Measurements from ENCODE around the gene TNIP2. TPM values are rescaled to one million over a fixed set of nuclear protein-coding genes. Genes with fewer than 3 reads are reported as not detected.
A peak's percentile ranks its signal among the peaks of the same experiment; 100 is the strongest.

TNIP2 gene
- total RNA-seq, 2 donors from 2014 or later, result 43.6 to 61.3 TPM

DNA sequence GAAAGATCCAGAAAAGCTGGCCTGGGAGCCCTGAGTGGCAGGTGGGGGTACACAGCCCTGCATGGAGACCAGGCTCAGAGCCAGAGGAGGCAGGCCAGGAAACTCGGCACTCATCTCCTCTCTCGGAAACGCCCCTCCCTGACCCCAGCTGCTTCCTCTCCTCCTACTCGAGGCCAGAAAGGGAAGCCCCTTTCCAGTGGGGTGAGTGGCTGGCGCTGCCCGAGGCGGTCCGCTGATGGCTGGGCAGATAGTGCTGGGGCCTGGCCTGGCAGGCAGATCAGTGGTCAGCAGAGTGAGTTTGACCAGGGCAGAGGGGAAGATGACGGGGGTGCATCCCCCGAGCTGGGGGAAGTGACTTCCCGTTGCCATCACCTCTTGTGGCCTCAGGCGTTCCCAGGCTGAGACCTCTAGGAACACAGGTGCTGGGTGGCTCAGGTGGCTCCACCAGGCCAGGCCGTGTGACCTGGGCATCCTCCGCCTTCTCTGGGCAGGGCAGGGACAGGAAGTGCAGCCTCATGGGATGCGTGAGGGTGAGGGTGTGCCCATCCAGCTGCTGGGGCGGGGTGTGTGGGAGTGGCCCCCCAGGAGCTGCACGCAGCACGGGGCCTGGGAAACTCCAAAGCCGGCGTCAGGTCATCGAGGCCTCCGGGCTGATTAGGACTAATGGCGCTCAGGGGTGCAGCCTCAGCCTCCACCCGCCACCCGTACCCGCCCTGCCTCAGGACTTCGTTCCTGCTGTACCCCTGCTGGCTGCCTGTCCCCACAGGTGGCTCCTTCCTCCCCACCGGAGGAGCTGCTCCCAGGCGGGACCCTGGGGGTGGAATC lies 42.5 kb upstream of the TNIP2 start:
- Histone ChIP-seq H3K4me3 (no peak overlapping the region), H3K27me3 (no peaks in the 10 kb centered on the region), H3K27ac (peak overlapping the region; percentile 73), H3K36me3 (no peaks in the 10 kb centered on the region), H3K9me3 (no peaks in the 10 kb centered on the region), H3K9ac (ENCODE audit: low read depth in 2 of 2, low read length in 2 of 2) (peak overlapping the region; percentile 40 to 58), H3K4me1 (peaks cover 61% of the 10 kb centered on the region)
- intact Hi-C loops (cut with DNase I), result no loop called here
- TF ChIP-seq, protein P1, sequence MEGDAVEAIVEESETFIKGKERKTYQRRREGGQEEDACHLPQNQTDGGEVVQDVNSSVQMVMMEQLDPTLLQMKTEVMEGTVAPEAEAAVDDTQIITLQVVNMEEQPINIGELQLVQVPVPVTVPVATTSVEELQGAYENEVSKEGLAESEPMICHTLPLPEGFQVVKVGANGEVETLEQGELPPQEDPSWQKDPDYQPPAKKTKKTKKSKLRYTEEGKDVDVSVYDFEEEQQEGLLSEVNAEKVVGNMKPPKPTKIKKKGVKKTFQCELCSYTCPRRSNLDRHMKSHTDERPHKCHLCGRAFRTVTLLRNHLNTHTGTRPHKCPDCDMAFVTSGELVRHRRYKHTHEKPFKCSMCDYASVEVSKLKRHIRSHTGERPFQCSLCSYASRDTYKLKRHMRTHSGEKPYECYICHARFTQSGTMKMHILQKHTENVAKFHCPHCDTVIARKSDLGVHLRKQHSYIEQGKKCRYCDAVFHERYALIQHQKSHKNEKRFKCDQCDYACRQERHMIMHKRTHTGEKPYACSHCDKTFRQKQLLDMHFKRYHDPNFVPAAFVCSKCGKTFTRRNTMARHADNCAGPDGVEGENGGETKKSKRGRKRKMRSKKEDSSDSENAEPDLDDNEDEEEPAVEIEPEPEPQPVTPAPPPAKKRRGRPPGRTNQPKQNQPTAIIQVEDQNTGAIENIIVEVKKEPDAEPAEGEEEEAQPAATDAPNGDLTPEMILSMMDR (IDR thresholded peaks at IDR 0.05), result no peak
- peak; percentile 85 for DNase-seq

- Histone ChIP-seq H3K4me3 (no peak overlapping the region), H3K36me3 (no peaks in the 10 kb centered on the region), H3K9me3 (no peaks in the 10 kb centered on the region), H3K27ac (peak overlapping the region; percentile 73), H3K9ac (ENCODE audit: low read depth in 2 of 2, low read length in 2 of 2) (peak overlapping the region in 1 of 2 donors; percentile 52), H3K4me1 (peaks cover 58% of the 10 kb centered on the region), H3K27me3 (no peaks in the 10 kb centered on the region)
- DNase-seq, result peak; percentile 22
- intact Hi-C loops (cut with DNase I), result no loop called here
- TF ChIP-seq, protein P1 (IDR thresholded peaks at IDR 0.05), result no peak
These were observed 41.6 kb upstream of the TNIP2 start for GRCh38 chr4:2797545-2798305.

DNA sequence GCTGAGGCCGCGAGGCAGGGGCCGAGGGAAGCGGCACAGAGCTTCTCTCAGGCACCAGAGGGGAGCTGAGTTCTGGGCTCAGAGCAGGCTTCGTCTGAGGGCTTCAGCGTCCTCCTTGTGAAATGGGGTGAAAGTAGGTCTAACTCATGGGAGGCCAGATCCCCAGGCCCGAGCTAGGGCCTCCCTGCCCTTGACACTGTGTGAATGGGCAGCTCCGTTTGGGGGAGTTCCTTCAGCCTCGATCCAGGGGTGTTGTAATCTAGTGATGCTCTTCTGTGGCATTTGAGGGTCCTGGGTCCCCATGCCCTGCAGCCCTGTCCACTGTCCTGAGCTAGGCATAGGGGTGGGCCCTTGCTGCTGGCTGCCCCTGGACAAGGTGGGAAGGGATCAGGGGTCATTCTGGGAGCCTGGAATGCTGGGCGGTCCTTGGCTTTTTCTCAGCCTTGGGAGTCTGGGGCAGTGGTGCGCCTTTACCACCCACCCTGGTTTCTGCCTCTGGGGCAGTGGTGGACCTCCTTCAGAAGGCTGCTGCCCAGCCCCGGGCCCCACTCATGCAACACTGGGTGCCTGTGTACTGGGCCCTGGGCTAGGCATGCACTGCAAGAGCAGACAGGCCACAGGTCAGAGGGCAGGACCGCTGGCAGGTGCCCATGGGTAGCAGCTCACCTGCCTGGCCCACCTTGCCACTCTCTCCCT lies 40.9 kb upstream of the TNIP2 start:
- Histone ChIP-seq H3K9me3 (no peaks in the 10 kb centered on the region), H3K27ac (peak overlapping the region; percentile 85), H3K36me3 (no peaks in the 10 kb centered on the region), H3K9ac (ENCODE audit: low read depth in 2 of 2, low read length in 2 of 2) (peak overlapping the region; percentile 46 to 52), H3K27me3 (no peaks in the 10 kb centered on the region), H3K4me3 (no peak overlapping the region), H3K4me1 (peaks cover 57% of the 10 kb centered on the region)
- TF ChIP-seq, protein P1 (IDR thresholded peaks at IDR 0.05), result no peak
- DNase-seq, result peak; percentile 21
- intact Hi-C loops (cut with DNase I), result no loop called here

DNA sequence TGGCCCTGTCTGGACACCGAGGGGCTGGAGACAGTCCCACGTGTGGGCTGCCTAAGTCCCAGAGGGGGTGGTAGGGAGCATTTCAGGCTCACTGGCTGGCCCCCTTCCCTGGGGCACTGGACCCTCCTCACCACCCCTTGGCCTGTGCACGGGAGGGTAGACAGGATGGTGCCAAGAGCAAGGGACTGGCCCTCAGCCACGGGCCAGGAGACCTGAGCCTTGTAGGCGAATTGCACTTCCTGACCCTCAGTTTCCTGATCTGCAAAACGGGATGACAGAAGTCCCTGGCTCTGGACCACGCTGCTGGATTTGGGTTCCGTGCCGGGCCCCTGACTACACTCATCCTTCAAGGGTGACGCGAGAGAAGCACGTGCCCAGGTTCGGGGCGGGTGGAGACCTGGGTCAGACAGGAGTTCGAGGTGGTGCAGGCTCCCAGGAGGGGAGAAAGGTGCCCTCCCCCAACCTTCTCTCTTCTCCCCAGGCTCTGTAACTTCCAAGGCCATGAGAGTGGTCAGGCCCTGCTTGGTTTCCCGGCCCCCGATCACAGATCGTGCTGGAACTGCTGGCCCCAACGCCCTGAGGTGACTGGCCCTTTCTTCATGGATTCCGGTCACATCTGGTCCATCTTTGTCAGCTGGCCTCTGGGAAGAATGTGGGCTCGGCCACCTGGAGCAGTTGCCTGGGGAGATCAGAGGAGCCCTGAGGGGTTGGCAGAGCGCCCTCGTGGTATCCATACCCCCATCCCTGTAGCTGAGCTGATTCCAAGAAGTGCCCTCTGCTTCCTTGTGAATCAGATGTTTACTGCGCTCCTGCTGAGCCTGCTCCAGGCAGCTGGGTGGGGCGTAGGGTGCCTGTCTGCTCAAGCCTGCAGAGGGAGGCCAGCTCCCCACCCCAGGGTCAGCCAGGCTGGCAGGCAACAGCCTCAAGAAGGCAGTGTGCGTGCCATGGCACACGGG lies 40.0 kb upstream of the TNIP2 start:
- H3K36me3 ChIP-seq, result no peaks in the 10 kb centered on the region
- TF ChIP-seq, protein P1 (IDR thresholded peaks at IDR 0.05), result no peak
- DNase-seq, result peak; percentile 90
- intact Hi-C loops (cut with DNase I), result no loop called here
- H3K9me3 ChIP-seq, result no peaks in the 10 kb centered on the region
- peak overlapping the region; percentile 85 for H3K27ac ChIP-seq
- H3K27me3 ChIP-seq, result no peaks in the 10 kb centered on the region
- H3K4me3 ChIP-seq, result no peak overlapping the region
- peak overlapping the region; percentile 46 to 84 for H3K9ac ChIP-seq (ENCODE audit: low read depth in 2 of 2, low read length in 2 of 2)
- H3K4me1 ChIP-seq, result peaks cover 54% of the 10 kb centered on the region
